BE2C (cell line): ENCODE data around the gene MCUB.
"Not testable (repeated sequence)": the region's sequence is repeated elsewhere in the genome, so short reads cannot be mapped to it uniquely, and the experiment has no call there.

Source experiments
- DNase-seq: peaks from one replicate; pipeline ENCODE4 v3.0.0-alpha.2; 2020
- H3K27me3 ChIP-seq: fragments of 250-450 bp; sonication (Bioruptor Pico); 2 replicates; pipeline ENCODE4 v1.5.1; 2020; ENCODE audit warnings: mild to moderate bottlenecking
- H3K36me3 ChIP-seq: fragments of 250-450 bp; sonication (Bioruptor Pico); 2 replicates; pipeline ENCODE4 v1.5.1; 2020; ENCODE audit warnings: mild to moderate bottlenecking
- H3K4me1 ChIP-seq: fragments of 250-450 bp; sonication (Bioruptor Pico); 2 replicates; pipeline ENCODE4 v1.5.1; 2020
- H3K4me3 ChIP-seq: 2 replicates; pipeline ENCODE4 v1.5.1; 2011; ENCODE audit warnings: low read depth, low read length
- H3K9me3 ChIP-seq: fragments of 250-450 bp; sonication (Bioruptor Pico); 2 replicates; pipeline ENCODE4 v1.5.1; 2020
- TF ChIP-seq, protein P1 (sequence below): IDR thresholded peaks from 2 replicates; pipeline ENCODE4 v1.5.1; 2012; ENCODE audit warnings: mild to moderate bottlenecking, low read depth, low read length

MCUB gene

DNA sequence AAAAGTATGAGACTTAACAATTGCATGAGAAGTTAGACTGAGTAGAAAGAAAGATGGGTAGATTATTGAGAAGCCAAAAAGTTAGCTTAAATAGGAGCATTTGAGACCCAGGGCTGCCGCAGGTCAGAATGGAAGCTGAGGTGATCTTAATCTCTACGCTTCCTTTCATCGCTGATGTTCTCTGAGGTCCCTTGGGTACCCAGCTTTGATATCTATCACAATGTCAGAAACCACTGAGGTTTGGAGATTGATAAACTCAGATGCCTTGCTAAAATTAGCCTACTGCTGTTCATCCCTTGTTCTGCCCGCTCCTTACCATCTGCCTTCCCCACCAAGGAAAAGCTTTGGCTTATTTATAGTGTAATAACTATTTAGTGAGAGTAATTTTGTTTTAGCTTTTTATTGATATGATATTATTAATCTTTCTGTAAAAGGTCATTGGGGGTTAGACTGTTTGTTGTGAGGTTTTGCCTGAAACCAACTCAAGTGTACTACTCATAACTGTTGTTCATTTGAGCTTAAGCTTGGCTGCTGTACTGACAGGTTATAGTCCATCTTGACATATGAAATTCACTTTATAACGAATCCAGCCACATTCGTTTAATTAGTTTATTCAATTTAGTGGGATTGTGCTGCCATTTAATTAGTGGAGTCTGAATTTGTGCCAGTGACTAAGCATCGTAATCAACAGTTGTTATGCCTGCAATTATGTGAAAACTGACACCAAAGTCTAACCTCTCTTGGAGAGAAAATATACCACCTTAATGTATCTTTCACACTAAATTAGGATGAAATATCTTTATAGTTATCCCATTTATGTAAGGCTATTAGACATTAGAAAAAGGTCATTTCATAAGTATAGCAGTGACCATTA lies 15.1 kb downstream of the MCUB start:
- no peaks in the 10 kb centered on the region for H3K36me3 ChIP-seq
- no peaks in the 10 kb centered on the region; the same call in 1 of the 2 replicates for H3K4me1 ChIP-seq
- no peaks in the 10 kb centered on the region for H3K27me3 ChIP-seq
- no peak overlapping the region for H3K4me3 ChIP-seq
- no peak for DNase-seq
- TF ChIP-seq, protein P1, sequence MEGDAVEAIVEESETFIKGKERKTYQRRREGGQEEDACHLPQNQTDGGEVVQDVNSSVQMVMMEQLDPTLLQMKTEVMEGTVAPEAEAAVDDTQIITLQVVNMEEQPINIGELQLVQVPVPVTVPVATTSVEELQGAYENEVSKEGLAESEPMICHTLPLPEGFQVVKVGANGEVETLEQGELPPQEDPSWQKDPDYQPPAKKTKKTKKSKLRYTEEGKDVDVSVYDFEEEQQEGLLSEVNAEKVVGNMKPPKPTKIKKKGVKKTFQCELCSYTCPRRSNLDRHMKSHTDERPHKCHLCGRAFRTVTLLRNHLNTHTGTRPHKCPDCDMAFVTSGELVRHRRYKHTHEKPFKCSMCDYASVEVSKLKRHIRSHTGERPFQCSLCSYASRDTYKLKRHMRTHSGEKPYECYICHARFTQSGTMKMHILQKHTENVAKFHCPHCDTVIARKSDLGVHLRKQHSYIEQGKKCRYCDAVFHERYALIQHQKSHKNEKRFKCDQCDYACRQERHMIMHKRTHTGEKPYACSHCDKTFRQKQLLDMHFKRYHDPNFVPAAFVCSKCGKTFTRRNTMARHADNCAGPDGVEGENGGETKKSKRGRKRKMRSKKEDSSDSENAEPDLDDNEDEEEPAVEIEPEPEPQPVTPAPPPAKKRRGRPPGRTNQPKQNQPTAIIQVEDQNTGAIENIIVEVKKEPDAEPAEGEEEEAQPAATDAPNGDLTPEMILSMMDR = no peak
- H3K9me3 ChIP-seq = no peaks in the 10 kb centered on the region

DNA sequence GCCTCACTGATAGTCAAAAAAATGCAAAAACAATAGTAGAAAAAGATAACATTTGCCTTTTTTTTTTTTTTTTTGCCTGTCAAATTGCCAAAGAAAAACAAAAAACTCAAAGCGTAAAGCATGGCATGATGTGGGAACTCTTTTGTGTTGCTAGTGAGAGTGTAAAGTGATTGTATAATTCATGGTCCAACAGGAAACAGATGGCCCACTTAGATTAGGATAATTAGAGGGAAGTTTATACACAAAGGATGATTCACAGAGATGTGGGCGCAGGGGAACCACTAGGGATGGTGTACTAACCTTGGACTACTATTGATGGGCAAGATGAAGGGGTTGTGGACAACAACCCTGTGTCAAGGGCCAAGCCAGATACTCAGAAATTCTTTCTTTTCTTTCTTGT lies 16.4 kb downstream of the MCUB start:
- H3K27me3 ChIP-seq = no peaks in the 10 kb centered on the region
- no peaks in the 10 kb centered on the region; the same call in 1 of the 2 replicates for H3K4me1 ChIP-seq
- DNase-seq = no peak
- no peaks in the 10 kb centered on the region for H3K36me3 ChIP-seq
- TF ChIP-seq, protein P1 = no peak
- no peak overlapping the region for H3K4me3 ChIP-seq
- no peaks in the 10 kb centered on the region for H3K9me3 ChIP-seq

DNA sequence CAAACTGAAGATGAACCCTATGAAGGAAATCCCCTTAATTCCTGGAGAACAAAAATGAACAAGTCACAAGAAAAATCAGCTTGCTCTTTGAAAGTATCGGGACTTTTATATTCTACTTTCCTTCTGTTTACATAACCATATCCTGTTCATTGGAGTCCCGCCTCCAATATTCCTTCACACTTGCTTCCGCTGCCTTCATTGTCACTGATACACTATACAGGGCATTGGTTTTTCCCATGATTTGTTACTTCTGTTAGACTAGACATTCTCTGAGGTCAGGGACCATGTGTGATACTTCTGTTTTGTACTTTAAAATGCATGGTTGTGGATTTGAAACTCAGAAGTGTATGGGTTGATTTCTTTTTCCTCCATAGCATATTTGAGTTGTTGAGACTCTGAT lies 18.8 kb downstream of the MCUB start:
- Histone ChIP-seq H3K9me3 (no peaks in the 10 kb centered on the region; the same call in 1 of the 2 replicates), H3K36me3 (no peaks in the 10 kb centered on the region), H3K4me1 (no peaks in the 10 kb centered on the region; the same call in 1 of the 2 replicates), H3K27me3 (no peaks in the 10 kb centered on the region), H3K4me3 (no peak overlapping the region)
- TF ChIP-seq, protein P1 = no peak
- DNase-seq = no peak

DNA sequence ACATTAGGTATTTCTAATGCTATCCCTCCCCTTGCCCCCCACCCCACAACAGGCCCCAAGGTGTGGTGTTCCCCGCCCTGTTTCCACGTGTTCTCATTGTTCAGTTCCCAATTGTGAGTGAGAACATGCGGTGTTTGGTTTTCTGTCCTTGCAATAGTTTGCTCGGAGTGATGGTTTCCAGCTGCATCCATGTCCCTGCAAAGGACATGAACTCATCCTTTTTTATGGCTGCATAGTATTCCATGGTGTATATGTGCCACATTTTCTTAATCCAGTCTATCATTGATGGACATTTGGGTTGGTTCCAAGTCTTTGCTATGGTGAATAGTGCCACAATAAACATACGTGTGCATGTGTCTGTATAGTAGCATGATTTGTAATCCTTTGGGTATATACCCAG lies 20.0 kb downstream of the MCUB start:
- H3K36me3 ChIP-seq, H3K4me1 ChIP-seq, DNase-seq, H3K27me3 ChIP-seq, H3K9me3 ChIP-seq, H3K4me3 ChIP-seq: not testable (repeated sequence)

DNA sequence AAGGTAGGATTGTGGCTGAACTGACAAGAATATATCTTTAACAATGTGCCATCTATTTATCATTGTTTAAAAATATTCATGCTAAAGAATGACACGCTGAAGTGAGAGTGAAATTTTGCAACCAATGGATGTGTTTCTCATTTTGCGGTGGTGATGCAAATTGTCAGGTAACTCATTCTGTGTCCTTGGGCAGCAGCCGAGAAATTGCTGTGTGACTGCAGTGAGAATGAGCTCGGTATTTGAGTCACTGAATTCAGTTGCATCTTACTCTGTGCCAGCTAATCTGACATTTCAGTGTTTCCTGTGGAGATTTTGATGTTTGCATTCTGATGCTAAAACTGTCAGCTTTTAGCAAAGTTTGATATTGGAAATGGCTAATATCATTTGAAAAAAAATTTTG lies 28.1 kb downstream of the MCUB start:
- H3K27me3 ChIP-seq = peaks cover 3% of the 10 kb centered on the region; the same call in 1 of the 2 replicates
- TF ChIP-seq, protein P1 = no peak
- no peak for DNase-seq
- H3K9me3 ChIP-seq = no peaks in the 10 kb centered on the region
- no peaks in the 10 kb centered on the region for H3K36me3 ChIP-seq
- no peak overlapping the region for H3K4me3 ChIP-seq
- no peaks in the 10 kb centered on the region for H3K4me1 ChIP-seq

DNA sequence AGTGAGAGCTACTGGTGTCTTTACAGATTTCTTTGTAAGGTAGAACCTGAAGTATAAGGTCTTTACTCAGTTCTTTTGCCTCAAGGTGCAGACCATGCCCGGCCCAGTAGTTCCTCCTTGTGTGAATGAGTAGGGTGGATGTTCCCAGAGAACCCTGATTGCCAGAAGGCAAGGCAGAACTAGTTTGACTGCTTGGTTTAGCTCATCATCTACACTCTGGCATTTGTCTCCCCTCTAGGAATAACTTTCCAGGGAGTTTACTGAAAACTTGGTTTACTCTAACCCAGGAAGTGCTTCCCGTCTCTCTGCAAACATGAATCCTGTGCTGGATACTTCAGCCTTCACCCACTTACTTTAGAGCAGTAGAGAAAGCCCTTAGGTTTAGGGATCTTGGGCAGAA lies 29.1 kb downstream of the MCUB start:
- Histone ChIP-seq H3K4me3 (no peak overlapping the region), H3K9me3 (no peaks in the 10 kb centered on the region), H3K4me1 (no peaks in the 10 kb centered on the region), H3K36me3 (no peaks in the 10 kb centered on the region), H3K27me3 (peaks cover 3% of the 10 kb centered on the region; the same call in 1 of the 2 replicates)
- TF ChIP-seq, protein P1 = no peak
- no peak for DNase-seq
